CD14-positive monocyte (primary cell): ENCODE results near the gene BMP2K. TPM values are rescaled to one million over a fixed set of nuclear protein-coding genes. Genes with fewer than 3 reads are reported as not detected.

Source experiments
- DNase-seq, 3 donors: peaks; one replicate each; pipeline ENCODE4 v3.0.0-alpha.2; 2011 to 2022
- H2AFZ ChIP-seq: 2 replicates; pipeline ENCODE4 v1.6.0; 2012; ENCODE audit warnings: mild to moderate bottlenecking, low read depth, low read length, inconsistent platforms; ENCODE audit not compliant: insufficient read depth, poor library complexity, severe bottlenecking
- H3K27ac ChIP-seq, 2 donors: 1 replicate in 1 of 2; 2 replicates in 1 of 2; pipeline ENCODE4 v1.5.1; 2012 to 2013; ENCODE audit warnings: low read length in 2 of 2, control low read depth in 1 of 2, inconsistent platforms in 1 of 2, low read depth in 1 of 2, mild to moderate bottlenecking in 1 of 2
- H3K27me3 ChIP-seq, 2 donors: one replicate each; pipeline versions ENCODE4 v1.6.0 to v1.6.1; 2011 to 2013; ENCODE audit warnings: low read length in 2 of 2; ENCODE audit not compliant: control insufficient read depth in 2 of 2, insufficient read depth in 2 of 2
- H3K36me3 ChIP-seq, 2 donors: replicated peaks in 1 of 2; 1 replicate in 1 of 2; 2 replicates in 1 of 2; pipeline versions ENCODE4 v1.5.1 to v1.6.1; 2012 to 2013; ENCODE audit warnings: low read length in 2 of 2, control low read depth in 1 of 2, inconsistent platforms in 1 of 2, mild to moderate bottlenecking in 1 of 2; ENCODE audit not compliant: insufficient read depth in 2 of 2, control insufficient read depth in 1 of 2
- H3K4me1 ChIP-seq, 2 donors: 1 replicate in 1 of 2; 2 replicates in 1 of 2; pipeline versions ENCODE4 v1.5.1 to v1.6.1; 2012 to 2013; ENCODE audit warnings: low read length in 2 of 2, control low read depth in 1 of 2, inconsistent platforms in 1 of 2, mild to moderate bottlenecking in 1 of 2, moderate library complexity in 1 of 2; ENCODE audit not compliant: insufficient read depth in 2 of 2, control insufficient read depth in 1 of 2
- H3K4me2 ChIP-seq: replicated peaks from 2 replicates; pipeline ENCODE3; 2012; ENCODE audit warnings: low read length, moderate library complexity, mild to moderate bottlenecking; ENCODE audit not compliant: poor library complexity, severe bottlenecking; ENCODE audit errors: extremely low read depth
- H3K4me3 ChIP-seq, 3 experiments: fragments of 200-600 bp in 1 of 3; sonication (generic) in 1 of 3; replicated peaks in 1 of 3; 1 replicate in 2 of 3; 2 replicates in 1 of 3; pipeline ENCODE4 v1.5.1; 2011 to 2013; ENCODE audit warnings: low read length in 3 of 3, mild to moderate bottlenecking in 3 of 3, control low read depth in 2 of 3, low read depth in 2 of 3, inconsistent platforms in 1 of 3, moderate library complexity in 1 of 3
- H3K79me2 ChIP-seq: 2 replicates; pipeline ENCODE4 v1.6.0; 2012; ENCODE audit warnings: mild to moderate bottlenecking, control low read depth, inconsistent platforms, low read length, moderate library complexity; ENCODE audit not compliant: insufficient read depth
- H3K9ac ChIP-seq: 2 replicates; pipeline ENCODE4 v1.6.0; 2017; ENCODE audit warnings: low read length, mild to moderate bottlenecking; ENCODE audit not compliant: insufficient read depth, poor library complexity, severe bottlenecking
- H3K9me3 ChIP-seq, 2 donors: replicated peaks in 1 of 2; 1 replicate in 1 of 2; 2 replicates in 1 of 2; pipeline versions ENCODE4 v1.5.1 to v1.6.1; 2012 to 2013; ENCODE audit warnings: low read length in 2 of 2, control low read depth in 1 of 2; ENCODE audit not compliant: control insufficient read depth in 1 of 2, insufficient read depth in 1 of 2
- H4K20me1 ChIP-seq: 2 replicates; pipeline ENCODE4 v1.6.0; 2012; ENCODE audit warnings: mild to moderate bottlenecking, low read length, control low read depth, moderate library complexity; ENCODE audit not compliant: insufficient read depth
- H3K27ac Mint-ChIP-seq, 7 donors: one replicate each; pipeline ENCODE4 v1.8.0; 2020; ENCODE audit warnings: mild to moderate bottlenecking in 7 of 7, mixed read lengths in 7 of 7, moderate library complexity in 6 of 7, inconsistent platforms in 2 of 7
- H3K27me3 Mint-ChIP-seq, 3 donors: one replicate each; pipeline ENCODE4 v1.8.0; 2021 to 2022; ENCODE audit warnings: low read depth in 3 of 3, mild to moderate bottlenecking in 3 of 3, mixed read lengths in 3 of 3, moderate library complexity in 3 of 3, inconsistent platforms in 1 of 3
- H3K36me3 Mint-ChIP-seq, 2 donors: one replicate each; pipeline ENCODE4 v1.8.0; 2020; ENCODE audit warnings: mixed read lengths in 2 of 2, inconsistent platforms in 1 of 2, mild to moderate bottlenecking in 1 of 2
- H3K4me1 Mint-ChIP-seq: one replicate; pipeline ENCODE4 v1.8.0; 2020; ENCODE audit warnings: mild to moderate bottlenecking, mixed read lengths
- H3K4me3 Mint-ChIP-seq, 2 donors: one replicate each; pipeline ENCODE4 v1.8.0; 2020; ENCODE audit warnings: mild to moderate bottlenecking in 2 of 2, mixed read lengths in 2 of 2, moderate library complexity in 1 of 2
- H3K9me3 Mint-ChIP-seq, 7 donors: one replicate each; pipeline ENCODE4 v1.8.0; 2020 to 2022; ENCODE audit warnings: mixed read lengths in 7 of 7, mild to moderate bottlenecking in 6 of 7, moderate library complexity in 6 of 7, inconsistent platforms in 2 of 7
- WGBS: methylation state at CpG from one replicate; pipeline ENCODE4 v1.1.5; 2013; ENCODE audit warnings: missing lambda C conversion rate; ENCODE audit not compliant: insufficient coverage; 5-methylcytosine and 5-hydroxymethylcytosine counted together
- intact Hi-C, 2 donors: fragments of 100-400 bp; cut with micrococcal nuclease; formaldehyde crosslinking; loops; one replicate each; pipeline versions ENCODE4 v1.15.0 to v1.15.1; 2023
- polyA plus RNA-seq, 3 donors: library from polyadenylated mRNA; depleted of rRNA in 1 of 3; unstranded in 2 of 3; stranded (reverse) in 1 of 3; fragments of 300-500 nt in 2 of 3; fragments of >200 nt in 1 of 3; fragmentation: Illumina TruSeq in 2 of 3; gene quantifications; 1 replicate in 2 of 3; 2 replicates in 1 of 3; pipeline ENCODE4 v1.2.3, GENCODE V29; 2012 to 2021
- TF ChIP-seq, protein P1 (sequence below): fragments of 200-600 bp; IDR thresholded peaks from one replicate; pipeline ENCODE4 v1.8.0; 2022; ENCODE audit warnings: antibody characterized with exemption, mild to moderate bottlenecking

The BMP2K gene
- polyA plus RNA-seq, 3 donors = 11.8 to 39.7 (median 21.6) TPM

DNA sequence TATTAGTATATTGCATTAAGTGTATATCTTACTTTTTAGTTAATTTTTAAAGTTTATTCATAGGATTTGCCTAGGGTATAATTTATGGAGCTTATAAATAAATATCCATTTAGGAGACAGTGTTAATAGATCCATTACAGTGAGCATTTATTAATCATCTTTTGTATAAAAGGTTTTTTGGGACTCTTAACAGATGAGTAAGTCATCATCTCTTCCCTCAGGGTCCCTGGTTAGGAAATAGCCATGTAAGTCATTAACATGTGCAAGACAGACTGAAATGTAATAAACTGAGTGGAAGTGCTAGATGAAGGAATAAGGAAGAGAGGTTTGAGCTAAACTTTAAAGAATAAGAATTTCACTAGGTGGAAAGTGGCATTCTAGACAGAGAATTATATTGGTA lies 93.9 kb downstream of the BMP2K start:
- H3K27ac ChIP-seq = no peak overlapping the region
- H3K36me3 ChIP-seq = peaks cover 81 to 98% of the 10 kb centered on the region in 2 donors
- intact Hi-C loops = no loop called here

DNA sequence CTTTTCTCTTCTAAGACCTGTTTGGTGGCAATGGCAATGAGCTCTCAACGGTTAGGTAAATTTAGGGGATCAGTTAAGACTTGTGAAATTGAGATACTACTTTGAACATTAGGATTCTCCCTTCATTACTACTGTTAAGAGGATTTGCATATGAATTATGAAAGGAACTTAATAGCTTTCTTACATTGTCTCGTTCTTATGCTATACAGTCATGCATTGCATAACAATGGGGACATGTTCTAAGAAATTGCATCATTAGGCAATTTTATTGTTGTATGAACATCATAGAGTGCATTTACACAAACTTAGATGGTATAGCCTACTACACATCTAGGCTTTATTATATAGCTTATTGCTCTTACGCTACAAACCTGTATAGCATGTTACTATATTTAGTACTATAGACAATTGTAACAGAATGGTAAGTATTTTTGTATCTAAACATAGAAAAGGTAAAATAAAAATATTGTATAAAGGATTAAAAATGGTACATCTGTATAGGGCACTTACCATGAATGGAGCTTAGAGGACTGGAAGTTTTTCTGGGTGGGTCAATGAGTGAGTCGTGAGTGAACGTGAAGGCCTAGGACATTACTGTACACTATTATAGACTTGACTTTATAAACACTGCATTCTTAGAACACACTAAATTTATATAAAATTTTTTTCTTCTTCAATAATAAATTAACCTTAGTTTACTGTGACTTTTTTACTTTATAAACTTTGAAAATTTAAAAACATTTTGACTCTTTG lies 100.6 kb downstream of the BMP2K start:
- Mint-ChIP-seq H3K4me3 (no peak overlapping the region), H3K36me3 (peaks cover 54 to 68% of the 10 kb centered on the region in 2 donors), H3K27ac (peak overlapping the region in 2 of 7 donors; percentile 61 to 70), H3K9me3 (no peaks in the 10 kb centered on the region), H3K27me3 (no peaks in the 10 kb centered on the region), H3K4me1 (peaks cover 2% of the 10 kb centered on the region)
- Histone ChIP-seq H3K36me3 (peaks cover 58 to 74% of the 10 kb centered on the region in 2 donors), H3K4me3 (no peak overlapping the region), H2AFZ (no peak overlapping the region), H3K79me2 (no peaks in the 10 kb centered on the region), H3K4me2 (no peak overlapping the region), H3K27ac (peak overlapping the region in 1 of 2 donors; percentile 1), H3K4me1 (no peaks in the 10 kb centered on the region), H3K9ac (no peak overlapping the region), H3K9me3 (no peaks in the 10 kb centered on the region), H3K27me3 (no peaks in the 10 kb centered on the region), H4K20me1 (peaks cover 16% of the 10 kb centered on the region)
- intact Hi-C loops = no loop called here
- DNase-seq = peak in 1 of 3 donors; percentile 7
- TF ChIP-seq, protein P1, sequence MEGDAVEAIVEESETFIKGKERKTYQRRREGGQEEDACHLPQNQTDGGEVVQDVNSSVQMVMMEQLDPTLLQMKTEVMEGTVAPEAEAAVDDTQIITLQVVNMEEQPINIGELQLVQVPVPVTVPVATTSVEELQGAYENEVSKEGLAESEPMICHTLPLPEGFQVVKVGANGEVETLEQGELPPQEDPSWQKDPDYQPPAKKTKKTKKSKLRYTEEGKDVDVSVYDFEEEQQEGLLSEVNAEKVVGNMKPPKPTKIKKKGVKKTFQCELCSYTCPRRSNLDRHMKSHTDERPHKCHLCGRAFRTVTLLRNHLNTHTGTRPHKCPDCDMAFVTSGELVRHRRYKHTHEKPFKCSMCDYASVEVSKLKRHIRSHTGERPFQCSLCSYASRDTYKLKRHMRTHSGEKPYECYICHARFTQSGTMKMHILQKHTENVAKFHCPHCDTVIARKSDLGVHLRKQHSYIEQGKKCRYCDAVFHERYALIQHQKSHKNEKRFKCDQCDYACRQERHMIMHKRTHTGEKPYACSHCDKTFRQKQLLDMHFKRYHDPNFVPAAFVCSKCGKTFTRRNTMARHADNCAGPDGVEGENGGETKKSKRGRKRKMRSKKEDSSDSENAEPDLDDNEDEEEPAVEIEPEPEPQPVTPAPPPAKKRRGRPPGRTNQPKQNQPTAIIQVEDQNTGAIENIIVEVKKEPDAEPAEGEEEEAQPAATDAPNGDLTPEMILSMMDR = no peak
- no CpG with 5 or more reads among the region's 5 CpGs for WGBS

More for the DNA sequence above, 93.9 kb downstream of the BMP2K start:
- no peak overlapping the region for H3K4me3 ChIP-seq
- Mint-ChIP-seq H3K9me3 (no peaks in the 10 kb centered on the region), H3K27me3 (no peaks in the 10 kb centered on the region), H3K27ac (no peak overlapping the region), H3K4me3 (no peak overlapping the region), H3K36me3 (peaks cover 75 to 80% of the 10 kb centered on the region in 2 donors), H3K4me1 (no peaks in the 10 kb centered on the region)
- peaks cover 19% of the 10 kb centered on the region for H4K20me1 ChIP-seq
- H3K27me3 ChIP-seq = no peaks in the 10 kb centered on the region
- TF ChIP-seq, protein P1 = no peak
- no peak overlapping the region for H2AFZ ChIP-seq
- no peaks in the 10 kb centered on the region for H3K79me2 ChIP-seq
- H3K4me1 ChIP-seq = no peaks in the 10 kb centered on the region
- H3K4me2 ChIP-seq = no peak overlapping the region
- H3K9me3 ChIP-seq = no peaks in the 10 kb centered on the region
- DNase-seq = no peak
- H3K9ac ChIP-seq = no peak overlapping the region
